HepG2 (cell line): ENCODE measurements around the gene HCFC1R1. TPM values are rescaled to one million over a fixed set of nuclear protein-coding genes. Genes with fewer than 3 reads are reported as not detected.
A peak's percentile ranks its signal among the peaks of the same experiment; 100 is the strongest.

Experiments
- ARID2 ChIP-seq: sonication (generic); formaldehyde crosslinking; IDR thresholded peaks from 2 replicates; pipeline ENCODE4 v1.8.1; 2022; ENCODE audit warnings: mild to moderate bottlenecking, missing genetic modification reagents, borderline replicate concordance
- CC2D1A ChIP-seq: sonication (generic); formaldehyde crosslinking; IDR thresholded peaks from 2 replicates; pipeline ENCODE4 v1.8.1; 2023; ENCODE audit warnings: mild to moderate bottlenecking, missing genetic modification reagents
- GRHL1 ChIP-seq: sonication (generic); formaldehyde crosslinking; conservative IDR thresholded peaks from 2 replicates; pipeline ENCODE4 v1.8.0; 2022; ENCODE audit warnings: missing genetic modification reagents
- IRF2 ChIP-seq: IDR thresholded peaks from 2 replicates; pipeline ENCODE4 v1.6.1; 2018; ENCODE audit warnings: missing genetic modification reagents, missing compliant biosample characterization
- KDM5A ChIP-seq: fragments of 200-600 bp; sonication (generic); IDR thresholded peaks from 2 replicates; pipeline ENCODE4 v1.7.0; 2018; ENCODE audit warnings: antibody characterized with exemption, mild to moderate bottlenecking, low read length, borderline replicate concordance
- LCORL ChIP-seq, 2 experiments: fragments of 450-650 bp in 1 of 2; sonication (generic) in 1 of 2; formaldehyde crosslinking in 1 of 2; IDR thresholded peaks; 2 replicates each; pipeline versions ENCODE4 v1.5.0 to v1.6.1; 2017 to 2020; ENCODE audit warnings: antibody characterized with exemption in 1 of 2, missing genetic modification reagents in 1 of 2
- NAIF1 ChIP-seq: sonication (generic); formaldehyde crosslinking; IDR thresholded peaks from 2 replicates; pipeline ENCODE4 v1.5.0; 2020; ENCODE audit warnings: mild to moderate bottlenecking, missing genetic modification reagents, borderline replicate concordance
- SNAPC5 ChIP-seq: sonication (generic); formaldehyde crosslinking; IDR thresholded peaks from 2 replicates; pipeline ENCODE4 v1.8.1; 2023; ENCODE audit warnings: mild to moderate bottlenecking, missing genetic modification reagents, borderline replicate concordance
- STAT5B ChIP-seq: sonication (generic); formaldehyde crosslinking; IDR thresholded peaks from 2 replicates; pipeline ENCODE4 v1.4.0; 2020; ENCODE audit warnings: missing genetic modification reagents
- TBP ChIP-seq: sonication (generic); formaldehyde crosslinking; IDR thresholded peaks from 2 replicates; pipeline ENCODE4 v1.5.0; 2020; ENCODE audit warnings: missing genetic modification reagents
- TBX3 ChIP-seq: fragments of 450-650 bp; IDR thresholded peaks from 2 replicates; pipeline ENCODE4 v1.6.1; 2017; ENCODE audit warnings: antibody characterized with exemption, mild to moderate bottlenecking, inconsistent platforms, borderline replicate concordance
- TGIF2 ChIP-seq: IDR thresholded peaks from 2 replicates; pipeline ENCODE4 v1.6.1; 2016; ENCODE audit warnings: control low read depth, missing compliant biosample characterization
- TSC22D2 ChIP-seq: sonication (generic); formaldehyde crosslinking; IDR thresholded peaks from 2 replicates; pipeline ENCODE4 v1.5.1; 2020; ENCODE audit warnings: missing genetic modification reagents, mild to moderate bottlenecking, borderline replicate concordance
- ZBED4 ChIP-seq: sonication (generic); formaldehyde crosslinking; IDR thresholded peaks from 2 replicates; pipeline ENCODE4 v1.4.0; 2020; ENCODE audit warnings: missing genetic modification reagents, borderline replicate concordance
- ZFP36L2 ChIP-seq: sonication (generic); formaldehyde crosslinking; IDR thresholded peaks from 2 replicates; pipeline ENCODE4 v1.4.0; 2020; ENCODE audit warnings: missing genetic modification reagents
- ZNF430 ChIP-seq: sonication (generic); formaldehyde crosslinking; IDR thresholded peaks from 2 replicates; pipeline ENCODE4 v1.9.0; 2021; ENCODE audit warnings: mild to moderate bottlenecking, missing genetic modification reagents
- ZNF44 ChIP-seq: sonication (generic); formaldehyde crosslinking; IDR thresholded peaks from 2 replicates; pipeline ENCODE4 v1.5.1; 2020; ENCODE audit warnings: mild to moderate bottlenecking, missing genetic modification reagents
- ZNF441 ChIP-seq: sonication (generic); formaldehyde crosslinking; IDR thresholded peaks from 2 replicates; pipeline ENCODE4 v1.7.0; 2021; ENCODE audit warnings: missing genetic modification reagents, borderline replicate concordance
- ZNF484 ChIP-seq: sonication (generic); formaldehyde crosslinking; IDR thresholded peaks from 2 replicates; pipeline ENCODE4 v1.5.1; 2020; ENCODE audit warnings: mild to moderate bottlenecking, low read depth, missing genetic modification reagents, borderline replicate concordance
- ZNF572 ChIP-seq: sonication (generic); formaldehyde crosslinking; IDR thresholded peaks from 2 replicates; pipeline ENCODE4 v1.5.1; 2020; ENCODE audit warnings: mild to moderate bottlenecking, missing genetic modification reagents
- ZNF839 ChIP-seq: sonication (generic); formaldehyde crosslinking; IDR thresholded peaks from 2 replicates; pipeline ENCODE4 v1.4.0; 2020; ENCODE audit warnings: missing genetic modification reagents, mild to moderate bottlenecking, borderline replicate concordance
- polyA plus RNA-seq, 8 experiments: library from polyadenylated mRNA; depleted of rRNA in 3 of 8; stranded (reverse) in 7 of 8; unstranded in 1 of 8; fragments of >200 nt; fragmentation: Illumina TruSeq in 4 of 8; extraction: Trizol in 4 of 8; gene quantifications; 2 replicates each; pipeline versions ENCODE4 v1.2.1 to v1.2.3, GENCODE V29; 2011 to 2016; ENCODE audit warnings: low read depth in 4 of 8, missing spikeins in 1 of 8, mixed read lengths in 1 of 8; ENCODE audit not compliant: insufficient read depth in 1 of 8
- total RNA-seq, 5 experiments: library from RNA; depleted of rRNA; stranded (reverse); fragments of >200 nt; fragmentation: Illumina TruSeq; extraction: Trizol; gene quantifications; 2 replicates each; pipeline ENCODE4 v1.2.3, GENCODE V29; 2016; ENCODE audit warnings: low read depth in 1 of 5

Gene HCFC1R1
- total and polyA plus RNA-seq, 2 of the 13 experiments (the other 11 are each of a cell fraction or from before 2014, with no cell fraction given): 13.8 to 16.1 TPM

GRCh38 chr16:2980227-2981176, 43.2 kb downstream of the HCFC1R1 start, which contains the start of gene PKMYT1 (continued):
- TF ChIP-seq ZNF44 (CRISPR knock-in tag): no peak
- no peak for TF ChIP-seq LCORL (IDR thresholded peaks at IDR 0.05)
- peak; percentile 15; the same call in 1 of the 2 replicates for TF ChIP-seq LCORL (CRISPR knock-in tag; IDR thresholded peaks at IDR 0.05)
- peak; percentile 61; the same call in 1 of the 2 replicates for TF ChIP-seq NAIF1
- TF ChIP-seq ZNF441: peak; percentile 74; the same call in 1 of the 2 replicates
- TF ChIP-seq TBP (CRISPR knock-in tag): no peak; the same call in 1 of the 2 replicates
- peak; percentile 53; the same call in 1 of the 2 replicates for TF ChIP-seq IRF2 (CRISPR knock-in tag)
- peak; percentile 65 for TF ChIP-seq ZBED4 (CRISPR knock-in tag)
- no peak for TF ChIP-seq ZNF430 (CRISPR knock-in tag)
- no peak; the same call in 1 of the 2 replicates for TF ChIP-seq KDM5A
- TF ChIP-seq TSC22D2: no peak
- no peak for TF ChIP-seq ZNF484 (CRISPR knock-in tag)
- no peak for TF ChIP-seq ZFP36L2 (CRISPR knock-in tag)
- no peak for TF ChIP-seq TBX3
- no peak for TF ChIP-seq STAT5B (CRISPR knock-in tag)
- TF ChIP-seq TGIF2 (CRISPR knock-in tag): no peak
- TF ChIP-seq GRHL1 (CRISPR knock-in tag): no peak
- no peak for TF ChIP-seq SNAPC5 (CRISPR knock-in tag)
- TF ChIP-seq ZNF839 (CRISPR knock-in tag): 0 out of 2 replicates have a peak, but pooled peaks have one; percentile 28
- no peak for TF ChIP-seq CC2D1A (CRISPR knock-in tag)
- TF ChIP-seq ARID2: peak; percentile 27; the same call in 1 of the 2 replicates
- TF ChIP-seq ZNF572 (CRISPR knock-in tag): 0 out of 2 replicates have a peak, but pooled peaks have one; percentile 1
